Heart left ventricle (tissue), 16 donors: ENCODE data around the gene PIP4K2C. TPM values are rescaled to one million over a fixed set of nuclear protein-coding genes. Genes with fewer than 3 reads are reported as not detected.
"Not testable (repeated sequence)": the region's sequence is repeated elsewhere in the genome, so short reads cannot be mapped to it uniquely, and the experiment has no call there.

ENCODE experiments used
- ATAC-seq, 4 donors: fragments of 200-7000 bp; cut with Tn5 transposase; one replicate each; pipeline ENCODE4 v1.9.1; 2020 to 2022; ENCODE audit warnings: moderate library complexity in 4 of 4, mild to moderate bottlenecking in 3 of 4, moderate number of reproducible peaks in 1 of 4
- DNase-seq, 5 donors: peaks; one replicate each; pipeline ENCODE4 v3.0.0-alpha.2; 2020
- H3K27ac ChIP-seq, 12 donors: fragments of 200-600 bp; sonication (generic) in 4 of 12; one replicate each; pipeline versions ENCODE4 v1.5.0 to v1.8.0; 2016 to 2022; ENCODE audit warnings: mild to moderate bottlenecking in 2 of 12
- H3K27me3 ChIP-seq, 9 donors: fragments of 200-600 bp; sonication (generic) in 2 of 9; one replicate each; pipeline versions ENCODE4 v1.5.1 to v1.8.0; 2016 to 2022; ENCODE audit warnings: mild to moderate bottlenecking in 3 of 9
- H3K36me3 ChIP-seq, 9 donors: fragments of 200-600 bp; sonication (generic) in 2 of 9; one replicate each; pipeline versions ENCODE4 v1.5.0 to v1.8.0; 2018 to 2022; ENCODE audit warnings: mild to moderate bottlenecking in 2 of 9
- H3K4me1 ChIP-seq, 12 donors: fragments of 200-600 bp; sonication (generic) in 4 of 12; one replicate each; pipeline versions ENCODE4 v1.5.0 to v1.8.0; 2016 to 2022; ENCODE audit warnings: mild to moderate bottlenecking in 3 of 12
- H3K4me3 ChIP-seq, 12 donors: fragments of 200-600 bp; sonication (generic) in 4 of 12; one replicate each; pipeline versions ENCODE4 v1.5.0 to v1.8.0; 2017 to 2022; ENCODE audit warnings: mild to moderate bottlenecking in 9 of 12, moderate library complexity in 4 of 12
- H3K9me3 ChIP-seq, 12 donors: fragments of 200-600 bp; sonication (generic) in 4 of 12; one replicate each; pipeline versions ENCODE4 v1.5.0 to v1.8.0; 2016 to 2022; ENCODE audit warnings: mild to moderate bottlenecking in 1 of 12
- POLR2A ChIP-seq, 2 donors: fragments of 450-650 bp; IDR thresholded peaks; one replicate each; pipeline ENCODE4 v1.6.1; 2017; ENCODE audit warnings: antibody characterized with exemption in 2 of 2, mild to moderate bottlenecking in 2 of 2, moderate library complexity in 2 of 2
- WGBS, 4 donors: extraction: QIAGEN DNeasy Blood & Tissue Kit in 2 of 4; methylation state at CpG; one replicate each; pipeline versions ENCODE4 v1.1.5 to v1.1.7; 2013 to 2018; 5-methylcytosine and 5-hydroxymethylcytosine counted together
- intact Hi-C, 10 donors: fragments of 100-400 bp; cut with DNase I; formaldehyde crosslinking; loops; one replicate each; pipeline versions ENCODE4 v1.11.1 to v1.14.2; 2022
- polyA plus RNA-seq, 2 donors: library from polyadenylated mRNA; stranded (reverse); fragments of 200-250 nt; gene quantifications; one replicate each; pipeline ENCODE4 v1.2.3, GENCODE V29; 2013
- total RNA-seq, 9 donors: library from RNA; depleted of rRNA in 2 of 9; stranded (reverse); fragments of >200 nt in 2 of 9; fragmentation: NEBNext Ultra II Directional in 3 of 9; extraction: Animal tissue kit (Norgen Biotek cat#: 25700) in 3 of 9; gene quantifications; one replicate each; pipeline versions ENCODE4 v1.1.0 to v1.2.4, GENCODE V29; 2016 to 2023
- TF ChIP-seq, protein P1 (sequence below), 12 donors: fragments of 200-600 bp; sonication (generic) in 4 of 12; IDR thresholded peaks; one replicate each; pipeline versions ENCODE4 v1.5.0 to v1.8.0; 2018 to 2022; ENCODE audit warnings: antibody characterized with exemption in 12 of 12, mild to moderate bottlenecking in 5 of 12
- donor health status: ischemic (EF 13 %, LVEDD 7.1; RV severe dilation, severe dysfunction).
- donor health status: healthy with polysubstance abuse.
- donor health status: DM: no; HTN: yes; CAD: no.
- donor health status: DM: no; HTN: no; CAD: no.
- donor health status: ischemic (EF 25% LVEDD 6.9; RV normal size, moderate dysfunction).
- donor health status: ischemic (EF 25% LVEDD 5.7; RV mildly dilated, moderate dysfunction).
- donor health status: healthy.
- donor health status: DM: yes; HTN: yes; CAD: no.
- donor health status: ischemic (EF 35%, LVEDD 5.7; RV mildly dilated, moderate dysfunction).
- donor health status: nonischemic (EF 11% LVEDD 7.7; RV severe dilation, severe dysfunction).
- donor health status: DM: yes; HTN: yes; CAD: no.
- donor health status: PGD.
- donor health status: ischemic (EF 29% LVEDD 5.4; RV normal size, mild dysfunction).
- donor health status: nonischemic (EF 23%, LVEDD 6.1; RV moderate dilation, normal function).

PIP4K2C gene
- total and polyA plus RNA-seq, 11 donors, result 4.6 to 31.0 (median 17.0) TPM

DNA sequence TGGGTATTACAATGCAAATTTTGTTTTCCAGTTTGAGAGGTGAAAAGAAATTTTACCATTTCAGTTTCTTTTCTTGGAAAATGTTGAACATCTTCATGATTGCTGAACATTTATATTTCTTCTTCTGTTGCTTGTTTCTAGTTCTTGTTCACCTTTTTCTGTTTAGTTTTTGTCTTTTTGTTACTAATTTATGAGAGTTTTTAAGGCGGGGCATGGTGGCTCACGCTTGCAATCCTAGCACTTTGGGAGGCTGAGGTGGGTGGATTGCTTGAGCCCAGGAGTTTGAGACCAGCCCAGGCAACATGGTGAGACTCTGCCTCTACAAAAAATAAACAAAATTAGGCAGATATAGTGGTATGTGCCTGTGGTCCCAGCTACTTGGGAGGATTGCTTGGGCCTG, 30.5 kb upstream of the PIP4K2C start:
- ATAC-seq (no peak), DNase-seq (no peak)
- TF ChIP-seq, protein P1, sequence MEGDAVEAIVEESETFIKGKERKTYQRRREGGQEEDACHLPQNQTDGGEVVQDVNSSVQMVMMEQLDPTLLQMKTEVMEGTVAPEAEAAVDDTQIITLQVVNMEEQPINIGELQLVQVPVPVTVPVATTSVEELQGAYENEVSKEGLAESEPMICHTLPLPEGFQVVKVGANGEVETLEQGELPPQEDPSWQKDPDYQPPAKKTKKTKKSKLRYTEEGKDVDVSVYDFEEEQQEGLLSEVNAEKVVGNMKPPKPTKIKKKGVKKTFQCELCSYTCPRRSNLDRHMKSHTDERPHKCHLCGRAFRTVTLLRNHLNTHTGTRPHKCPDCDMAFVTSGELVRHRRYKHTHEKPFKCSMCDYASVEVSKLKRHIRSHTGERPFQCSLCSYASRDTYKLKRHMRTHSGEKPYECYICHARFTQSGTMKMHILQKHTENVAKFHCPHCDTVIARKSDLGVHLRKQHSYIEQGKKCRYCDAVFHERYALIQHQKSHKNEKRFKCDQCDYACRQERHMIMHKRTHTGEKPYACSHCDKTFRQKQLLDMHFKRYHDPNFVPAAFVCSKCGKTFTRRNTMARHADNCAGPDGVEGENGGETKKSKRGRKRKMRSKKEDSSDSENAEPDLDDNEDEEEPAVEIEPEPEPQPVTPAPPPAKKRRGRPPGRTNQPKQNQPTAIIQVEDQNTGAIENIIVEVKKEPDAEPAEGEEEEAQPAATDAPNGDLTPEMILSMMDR (IDR thresholded peaks at IDR 0.05), result no peak
- TF ChIP-seq POLR2A (IDR thresholded peaks at IDR 0.05), result no peak
- peaks cover 0 to 20% (median 0%) of the 10 kb centered on the region in 9 donors for H3K27me3 ChIP-seq
- H3K4me3 ChIP-seq, result no peak overlapping the region
- WGBS, 4 donors, result 87 to 95% (median 90%) methylated on average over 2 of the region's 2 CpGs
- no peaks in the 10 kb centered on the region for H3K36me3 ChIP-seq
- H3K4me1 ChIP-seq, result no peaks in the 10 kb centered on the region
- no peaks in the 10 kb centered on the region for H3K9me3 ChIP-seq
- intact Hi-C loops, result no loop called here
- H3K27ac ChIP-seq, result no peak overlapping the region

DNA sequence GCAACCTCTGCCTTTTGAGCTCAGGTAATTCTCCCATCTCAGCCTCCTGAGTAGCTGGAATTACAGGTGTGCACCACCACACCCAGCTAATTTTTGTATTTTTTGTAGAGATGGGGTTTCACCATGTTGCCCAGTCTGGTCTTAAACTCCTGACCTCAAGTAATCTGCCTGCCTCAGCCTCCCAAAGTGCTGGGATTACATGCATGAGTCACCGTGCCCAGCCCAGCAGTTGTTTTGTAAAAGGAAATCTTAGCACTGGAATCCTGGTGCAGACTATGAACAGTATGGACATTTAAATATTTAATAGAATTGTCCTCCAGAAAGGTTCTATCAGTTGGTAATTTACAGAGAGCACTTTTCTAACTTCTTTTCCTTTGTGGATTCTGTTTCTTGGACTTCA, 29.9 kb upstream of the PIP4K2C start:
- H3K27ac ChIP-seq, H3K4me1 ChIP-seq, H3K36me3 ChIP-seq, H3K4me3 ChIP-seq, ATAC-seq, DNase-seq, H3K9me3 ChIP-seq, intact Hi-C loops: not testable (repeated sequence)
- peaks cover 0 to 25% (median 0%) of the 10 kb centered on the region in 9 donors for H3K27me3 ChIP-seq
- WGBS, 4 donors, result 61 to 85% (median 75%) methylated on average over 1 of the region's 1 CpG

DNA sequence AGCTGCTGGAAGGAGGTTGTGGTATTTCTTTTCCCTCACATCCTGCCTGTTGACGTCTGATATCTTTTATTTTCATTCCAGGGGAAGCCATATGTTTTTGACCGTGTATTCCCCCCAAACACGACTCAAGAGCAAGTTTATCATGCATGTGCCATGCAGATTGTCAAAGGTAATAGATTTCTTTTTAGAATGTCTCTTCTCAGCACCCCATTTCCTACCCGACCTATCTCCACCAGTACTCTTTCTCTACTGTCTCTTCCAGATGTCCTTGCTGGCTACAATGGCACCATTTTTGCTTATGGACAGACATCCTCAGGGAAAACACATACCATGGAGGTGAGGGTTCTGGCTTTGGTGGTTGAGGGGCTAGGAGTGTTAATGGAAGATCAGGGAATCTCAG, 27.6 kb upstream of the PIP4K2C start:
- no peaks in the 10 kb centered on the region for H3K4me1 ChIP-seq
- WGBS, 4 donors, result 11 to 35% (median 26%) methylated on average over 4 of the region's 4 CpGs
- intact Hi-C loops, result no loop called here
- no peak for TF ChIP-seq POLR2A (IDR thresholded peaks at IDR 0.05)
- TF ChIP-seq, protein P1 (IDR thresholded peaks at IDR 0.05), result no peak
- no peaks in the 10 kb centered on the region for H3K9me3 ChIP-seq
- no peaks in the 10 kb centered on the region for H3K36me3 ChIP-seq
- no peak overlapping the region for H3K4me3 ChIP-seq
- no peak overlapping the region for H3K27ac ChIP-seq
- DNase-seq, result no peak
- H3K27me3 ChIP-seq, result peaks cover 0 to 28% (median 0%) of the 10 kb centered on the region in 9 donors
- ATAC-seq, result no peak

DNA sequence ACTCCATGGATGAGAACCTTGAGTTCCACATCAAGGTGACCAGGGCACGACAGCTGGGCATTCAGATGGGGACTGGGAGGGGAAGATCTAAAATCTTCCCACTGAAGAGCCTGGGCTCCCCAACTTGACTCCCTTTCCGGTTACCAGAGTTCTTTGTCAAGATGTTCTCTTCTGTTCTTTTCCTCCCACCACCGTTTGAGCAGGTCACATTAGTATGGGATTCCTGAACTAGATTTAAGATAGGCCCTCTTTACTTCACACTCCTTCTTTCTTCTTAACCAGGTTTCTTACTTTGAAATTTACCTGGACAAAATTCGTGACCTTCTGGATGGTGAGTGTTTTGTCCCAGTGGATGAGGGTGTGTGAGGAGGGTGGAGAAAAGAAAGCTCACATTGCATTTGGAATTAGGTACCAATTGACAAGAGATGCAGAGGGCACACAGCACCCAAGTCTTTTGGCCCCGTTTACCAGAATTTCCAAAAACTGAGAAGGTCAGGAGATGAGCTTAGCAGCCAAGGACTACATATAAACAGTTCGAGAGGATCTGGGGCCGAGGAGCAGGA, 26.7 kb upstream of the PIP4K2C start:
- WGBS, 4 donors, result 79 to 87% (median 84%) methylated on average over 7 of the region's 7 CpGs
- no peak overlapping the region for H3K27ac ChIP-seq
- intact Hi-C loops, result no loop called here
- H3K4me3 ChIP-seq, result no peak overlapping the region
- no peaks in the 10 kb centered on the region for H3K36me3 ChIP-seq
- H3K27me3 ChIP-seq, result peaks cover 0 to 34% (median 0%) of the 10 kb centered on the region in 9 donors
- H3K4me1 ChIP-seq, result no peaks in the 10 kb centered on the region
- no peak for DNase-seq
- ATAC-seq, result no peak
- no peaks in the 10 kb centered on the region for H3K9me3 ChIP-seq
- TF ChIP-seq, protein P1 (IDR thresholded peaks at IDR 0.05), result no peak
- no peak for TF ChIP-seq POLR2A (IDR thresholded peaks at IDR 0.05)

DNA sequence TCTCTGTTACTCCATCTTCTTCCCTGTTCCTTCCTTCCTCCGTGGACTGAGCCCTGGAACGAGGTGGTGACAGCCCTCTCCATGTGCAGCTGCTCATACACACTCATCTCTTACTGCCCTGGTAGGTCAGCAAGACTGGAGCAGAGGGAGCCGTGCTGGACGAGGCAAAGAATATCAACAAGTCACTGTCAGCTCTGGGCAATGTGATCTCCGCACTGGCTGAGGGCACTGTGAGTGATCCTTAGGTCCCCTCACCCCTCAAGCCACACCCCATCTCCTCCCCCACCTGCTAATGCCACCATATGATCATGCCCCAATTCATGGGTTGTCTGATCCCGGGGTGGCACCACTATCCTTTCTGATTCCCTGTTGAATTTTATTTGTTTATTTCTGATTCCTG, 22.2 kb upstream of the PIP4K2C start:
- H3K9me3 ChIP-seq, result no peaks in the 10 kb centered on the region
- H3K4me3 ChIP-seq, result no peak overlapping the region
- peaks cover 0 to 45% (median 0%) of the 10 kb centered on the region in 9 donors for H3K27me3 ChIP-seq
- TF ChIP-seq, protein P1 (IDR thresholded peaks at IDR 0.05), result no peak
- TF ChIP-seq POLR2A (IDR thresholded peaks at IDR 0.05), result no peak
- H3K4me1 ChIP-seq, result no peaks in the 10 kb centered on the region
- ATAC-seq (no peak), DNase-seq (no peak)
- WGBS, 4 donors, result 42 to 54% (median 44%) methylated on average over 6 of the region's 6 CpGs
- H3K27ac ChIP-seq, result no peak overlapping the region
- no peaks in the 10 kb centered on the region for H3K36me3 ChIP-seq
- intact Hi-C loops, result no loop called here
